Effector memory CD4-positive, alpha-beta T cell (primary cell): ENCODE data around the gene SLC37A2.
"Not testable (repeated sequence)": the region's sequence is repeated elsewhere in the genome, so short reads cannot be mapped to it uniquely, and the experiment has no call there.

Source experiments
- DNase-seq, 3 donors: peaks; one replicate each; pipeline ENCODE4 v3.0.0-alpha.2; 2020
- H3K27ac ChIP-seq: 2 replicates; pipeline ENCODE4 v1.7.0; 2013; ENCODE audit warnings: mild to moderate bottlenecking, low read length, moderate library complexity; ENCODE audit not compliant: insufficient read depth, poor library complexity, severe bottlenecking
- H3K27me3 ChIP-seq: replicated peaks from 2 replicates; pipeline ENCODE4 v1.7.0; 2013; ENCODE audit warnings: mild to moderate bottlenecking, low read length; ENCODE audit not compliant: insufficient read depth, control insufficient read depth, poor library complexity, severe bottlenecking
- H3K36me3 ChIP-seq: 2 replicates; pipeline ENCODE4 v1.7.0; 2013; ENCODE audit warnings: mild to moderate bottlenecking, low read length, moderate library complexity; ENCODE audit not compliant: control insufficient read depth, insufficient read depth
- H3K4me1 ChIP-seq: 2 replicates; pipeline ENCODE4 v1.7.0; 2013; ENCODE audit warnings: low read length, mild to moderate bottlenecking; ENCODE audit not compliant: control insufficient read depth, insufficient read depth, poor library complexity, severe bottlenecking
- H3K4me3 ChIP-seq: 2 replicates; pipeline ENCODE4 v1.7.0; 2013; ENCODE audit warnings: low read length, low read depth, mild to moderate bottlenecking; ENCODE audit not compliant: insufficient read depth, poor library complexity, severe bottlenecking
- H3K9me3 ChIP-seq: 2 replicates; pipeline ENCODE4 v1.7.0; 2013; ENCODE audit warnings: mild to moderate bottlenecking, low read length, moderate library complexity; ENCODE audit not compliant: control insufficient read depth

Gene SLC37A2

DNA sequence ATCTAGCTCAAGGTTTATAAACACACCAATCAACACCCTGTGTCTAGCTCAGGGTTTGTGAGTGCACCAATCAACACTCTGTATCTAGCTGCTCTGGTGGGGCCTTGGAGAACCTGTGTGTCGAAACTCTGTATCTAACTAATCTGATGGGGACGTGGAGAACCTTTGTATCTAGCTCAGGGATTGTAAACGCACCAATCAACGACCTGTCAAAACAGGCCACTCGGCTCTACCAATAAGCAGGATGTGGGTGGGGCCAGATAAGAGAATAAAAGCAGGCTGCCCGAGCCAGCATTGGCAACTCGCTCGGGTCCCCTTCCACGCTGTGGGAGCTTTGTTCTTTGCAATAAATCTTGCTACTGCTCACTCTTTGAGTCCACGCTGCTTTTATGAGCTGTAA is 27.0 kb downstream of the SLC37A2 start:
- not testable (repeated sequence) for DNase-seq, H3K27ac ChIP-seq, H3K4me1 ChIP-seq, H3K36me3 ChIP-seq, H3K27me3 ChIP-seq, H3K9me3 ChIP-seq, H3K4me3 ChIP-seq

DNA sequence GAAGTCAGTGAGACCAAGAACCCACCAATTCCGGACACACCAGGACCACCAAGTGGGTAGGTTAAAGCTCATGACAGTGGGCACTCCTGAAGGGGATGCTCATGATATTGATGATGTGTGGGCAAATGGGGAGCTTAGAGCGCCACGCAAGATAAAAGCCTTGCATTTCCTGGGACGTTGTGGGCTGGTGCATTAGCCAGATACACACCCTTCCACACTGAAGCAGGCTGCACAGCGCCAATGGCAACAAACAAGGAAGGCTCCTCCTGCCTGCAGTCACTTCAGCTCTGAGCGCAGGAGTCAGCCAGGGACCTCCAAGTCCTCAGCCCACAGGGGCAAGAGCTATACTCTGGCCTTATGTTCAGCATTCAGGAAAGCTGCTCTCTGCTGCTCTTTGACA is 27.7 kb downstream of the SLC37A2 start:
- no peak overlapping the region for H3K27ac ChIP-seq
- H3K9me3 ChIP-seq = no peaks in the 10 kb centered on the region
- no peaks in the 10 kb centered on the region for H3K27me3 ChIP-seq
- no peaks in the 10 kb centered on the region for H3K4me1 ChIP-seq
- H3K36me3 ChIP-seq = peaks cover 3% of the 10 kb centered on the region
- DNase-seq = no peak
- H3K4me3 ChIP-seq = no peak overlapping the region

GRCh38 chr11:125091247-125091876 is 28.3 kb downstream of the SLC37A2 start:
- no peaks in the 10 kb centered on the region for H3K27me3 ChIP-seq
- DNase-seq = no peak
- no peak overlapping the region for H3K4me3 ChIP-seq
- no peaks in the 10 kb centered on the region for H3K9me3 ChIP-seq
- H3K27ac ChIP-seq = no peak overlapping the region
- H3K4me1 ChIP-seq = no peaks in the 10 kb centered on the region
- peaks cover 6% of the 10 kb centered on the region for H3K36me3 ChIP-seq

DNA sequence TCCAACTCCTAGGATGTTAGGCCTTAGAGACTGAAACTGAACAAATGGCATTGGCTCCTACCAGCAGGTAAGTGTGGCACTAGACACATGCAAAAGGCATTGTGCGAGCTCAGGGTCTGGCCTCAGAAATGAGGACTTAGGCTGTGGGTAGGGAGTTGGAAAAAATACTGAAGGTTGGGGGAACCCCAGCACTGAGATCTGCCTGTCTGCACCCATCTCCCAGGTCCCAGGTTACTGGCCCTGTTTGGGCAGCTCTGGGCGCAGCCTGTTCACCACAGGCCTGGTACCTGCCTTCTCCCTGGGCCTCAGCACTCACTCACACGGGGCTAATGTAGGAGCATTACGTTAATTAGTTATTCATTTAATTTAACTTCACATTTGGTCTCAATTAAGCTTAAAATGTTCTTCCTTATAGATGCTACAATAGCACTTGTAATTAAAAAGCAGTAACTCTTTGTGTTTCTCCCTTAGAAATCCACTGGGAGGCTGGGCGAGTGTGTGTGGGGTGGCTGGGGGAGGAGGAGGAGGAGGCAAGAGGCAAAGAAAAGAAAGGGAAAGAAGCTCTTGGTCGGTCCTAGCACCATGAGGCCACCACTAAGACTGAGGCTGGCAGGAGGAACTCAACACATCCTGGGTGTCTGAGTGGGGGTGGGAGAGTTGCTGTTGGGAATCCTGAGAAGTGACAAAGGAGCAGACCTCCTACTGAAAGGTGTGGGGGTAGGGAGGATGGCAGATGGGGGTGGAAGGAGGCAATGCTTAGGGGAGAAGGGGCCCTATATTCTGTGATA is 29.0 kb downstream of the SLC37A2 start:
- H3K4me1 ChIP-seq = no peaks in the 10 kb centered on the region
- no peak for DNase-seq
- H3K27me3 ChIP-seq = no peaks in the 10 kb centered on the region
- H3K36me3 ChIP-seq = peaks cover 6% of the 10 kb centered on the region
- H3K27ac ChIP-seq = no peak overlapping the region
- H3K9me3 ChIP-seq = no peaks in the 10 kb centered on the region
- no peak overlapping the region for H3K4me3 ChIP-seq

DNA sequence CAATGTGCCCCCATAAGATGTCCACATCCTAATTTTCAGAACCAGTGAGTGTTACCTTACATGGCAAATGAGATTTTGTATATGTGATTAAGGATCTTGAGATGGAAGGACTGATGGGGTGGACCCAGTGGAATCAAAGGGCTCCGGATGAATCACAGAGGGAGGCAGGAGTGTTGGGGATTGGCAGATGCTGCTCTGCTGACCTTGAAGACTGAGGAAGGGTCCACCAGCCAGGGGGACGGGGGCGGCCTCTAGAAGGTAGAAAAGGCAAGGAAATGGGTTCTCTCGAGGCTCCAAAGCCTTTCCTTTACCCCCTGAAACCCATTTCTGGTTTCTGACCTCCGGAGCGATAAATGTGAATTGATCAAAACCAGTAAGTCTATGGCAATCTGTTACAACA is 29.6 kb downstream of the SLC37A2 start:
- Histone ChIP-seq H3K36me3 (peaks cover 6% of the 10 kb centered on the region), H3K27me3 (no peaks in the 10 kb centered on the region), H3K4me3 (no peak overlapping the region), H3K4me1 (no peaks in the 10 kb centered on the region), H3K9me3 (no peaks in the 10 kb centered on the region), H3K27ac (no peak overlapping the region)
- no peak for DNase-seq

DNA sequence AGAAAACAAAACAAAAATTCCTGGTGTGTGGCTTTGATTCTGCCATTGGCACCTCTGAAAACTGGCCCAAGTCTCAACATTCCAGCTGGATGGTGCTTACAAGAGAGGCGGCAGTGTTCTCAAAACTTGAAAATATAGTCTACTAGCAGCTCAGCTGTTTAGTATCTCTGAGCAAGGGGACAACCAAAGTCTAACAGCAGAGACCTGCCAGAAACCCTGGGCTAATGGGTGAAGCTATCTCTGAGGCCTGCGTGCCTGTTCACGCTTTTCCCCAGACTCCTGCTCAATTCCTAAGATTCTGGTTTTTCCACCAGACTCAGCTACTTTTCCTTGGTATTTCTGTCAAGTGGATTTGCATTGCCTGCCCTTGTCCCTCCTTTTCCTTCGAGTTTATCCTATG is 30.4 kb downstream of the SLC37A2 start:
- DNase-seq = no peak
- Histone ChIP-seq H3K4me1 (no peaks in the 10 kb centered on the region), H3K27ac (no peak overlapping the region), H3K27me3 (no peaks in the 10 kb centered on the region), H3K36me3 (peaks cover 8% of the 10 kb centered on the region), H3K9me3 (no peaks in the 10 kb centered on the region), H3K4me3 (no peak overlapping the region)

DNA sequence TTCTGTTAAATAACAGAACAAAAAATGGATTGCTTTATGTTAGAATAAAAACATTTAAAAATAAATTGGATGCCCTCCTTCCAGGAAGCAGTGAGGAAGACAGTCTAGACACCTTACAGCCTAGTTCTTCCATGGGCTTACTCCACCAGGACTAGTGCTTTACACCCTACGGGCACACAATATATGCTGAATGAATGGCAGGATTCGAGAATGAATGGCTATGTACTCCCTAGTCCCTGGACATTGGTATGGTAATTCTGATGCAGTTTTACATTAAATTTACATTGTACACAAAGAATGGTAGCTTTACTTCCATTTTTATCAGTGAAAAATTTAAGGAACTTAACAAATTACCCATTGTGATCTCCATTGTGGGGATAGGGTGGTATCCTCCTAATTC is 31.6 kb downstream of the SLC37A2 start:
- Histone ChIP-seq H3K4me1 (no peaks in the 10 kb centered on the region), H3K27ac (no peak overlapping the region), H3K4me3 (no peak overlapping the region), H3K27me3 (no peaks in the 10 kb centered on the region), H3K9me3 (no peaks in the 10 kb centered on the region), H3K36me3 (peaks cover 13% of the 10 kb centered on the region)
- DNase-seq = no peak

- Histone ChIP-seq H3K36me3 (peaks cover 26% of the 10 kb centered on the region), H3K4me1 (no peaks in the 10 kb centered on the region), H3K27me3 (no peaks in the 10 kb centered on the region), H3K9me3 (no peaks in the 10 kb centered on the region), H3K4me3 (no peak overlapping the region), H3K27ac (no peak overlapping the region)
- DNase-seq = no peak
Observed at GRCh38 chr11:125100136-125100535, 37.0 kb downstream of the SLC37A2 start.

DNA sequence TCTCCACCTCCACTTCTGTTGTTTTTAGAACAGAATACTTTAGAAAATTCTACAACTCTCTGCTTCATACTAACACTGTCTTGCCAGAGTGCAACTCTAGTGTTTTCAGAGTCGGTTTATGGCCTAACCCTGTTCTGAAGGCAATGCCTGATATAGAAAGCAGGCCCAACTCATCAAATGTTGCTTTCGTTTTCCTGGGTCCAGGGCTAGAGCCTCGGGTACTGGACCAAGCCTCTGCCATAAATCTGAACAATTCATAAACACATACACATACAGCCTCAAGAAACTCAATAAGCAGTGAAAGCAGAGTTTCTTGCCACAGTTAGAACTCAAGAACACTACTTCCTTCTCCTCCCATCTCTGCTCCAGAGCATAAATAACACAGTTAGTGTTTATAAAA is 38.5 kb downstream of the SLC37A2 start:
- no peaks in the 10 kb centered on the region for H3K4me1 ChIP-seq
- H3K27ac ChIP-seq = no peak overlapping the region
- H3K4me3 ChIP-seq = no peak overlapping the region
- DNase-seq = no peak
- H3K9me3 ChIP-seq = no peaks in the 10 kb centered on the region
- H3K27me3 ChIP-seq = no peaks in the 10 kb centered on the region
- H3K36me3 ChIP-seq = peaks cover 21% of the 10 kb centered on the region

GRCh38 chr11:125102025-125102424 is 38.9 kb downstream of the SLC37A2 start:
- no peak overlapping the region for H3K27ac ChIP-seq
- peaks cover 21% of the 10 kb centered on the region for H3K36me3 ChIP-seq
- no peak overlapping the region for H3K4me3 ChIP-seq
- DNase-seq = no peak
- no peaks in the 10 kb centered on the region for H3K4me1 ChIP-seq
- no peaks in the 10 kb centered on the region for H3K9me3 ChIP-seq
- no peaks in the 10 kb centered on the region for H3K27me3 ChIP-seq
